ENCODE data around the gene WDR45B. TPM values are rescaled to one million over a fixed set of nuclear protein-coding genes. Genes with fewer than 3 reads are reported as not detected.
A peak's percentile ranks its signal among the peaks of the same experiment; 100 is the strongest.

Gene WDR45B
- total and polyA plus RNA-seq, 5 donors = 37.0 to 49.2 (median 45.2) TPM

DNA sequence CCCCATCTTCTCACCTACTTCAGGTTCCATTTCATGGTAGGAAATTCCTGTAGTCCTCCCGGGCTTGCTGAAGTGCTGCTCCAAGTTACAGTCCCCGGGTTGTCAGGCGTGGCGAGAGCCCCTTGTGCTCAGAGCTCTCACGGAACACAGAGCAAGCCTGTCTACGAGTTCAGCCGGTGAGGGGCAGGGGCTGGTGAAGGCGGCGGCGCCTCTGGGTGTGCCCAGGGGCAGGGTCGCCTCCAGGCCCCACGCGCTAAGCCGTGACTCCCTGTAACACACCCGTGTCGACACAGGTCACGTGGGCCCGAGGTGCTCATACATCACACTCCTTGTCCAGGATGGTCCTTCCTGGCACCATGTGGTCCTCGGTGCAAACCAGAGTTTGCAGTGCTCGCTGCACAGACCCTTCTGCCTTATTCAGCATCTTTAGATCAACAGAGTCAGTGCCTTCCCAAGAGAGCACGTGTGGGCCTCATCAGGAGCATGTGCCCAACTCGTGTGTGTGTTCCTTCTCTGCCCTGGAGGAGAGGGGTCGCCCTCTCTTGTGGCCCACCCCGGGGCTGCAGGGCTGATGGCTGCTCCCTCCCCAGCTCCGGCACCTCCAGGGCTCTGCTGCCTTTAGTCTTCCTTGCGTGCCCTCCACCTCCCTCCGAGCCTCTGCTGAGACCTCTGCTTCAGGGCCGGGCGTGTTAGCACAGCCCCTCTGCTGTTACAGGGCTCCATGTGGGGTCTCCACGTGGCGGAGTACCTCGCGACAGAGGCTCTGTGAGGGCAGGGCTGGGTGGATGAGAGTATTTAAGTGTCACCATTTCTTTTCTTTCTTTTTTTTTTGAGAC lies 51.2 kb downstream of the WDR45B start:
- H3K4me1 ChIP-seq (ENCODE audit: control insufficient read depth, insufficient read depth, low read length) = peaks cover 15% of the 10 kb centered on the region
- intact Hi-C loops (cut with DNase I) = no loop called here
- DNase-seq = peak in 1 of 3 donors; percentile 54

GRCh38 chr17:82596296-82596695 lies 51.9 kb downstream of the WDR45B start:
- Histone ChIP-seq H3K9me3 (ENCODE audit: control insufficient read depth, low read length) (no peaks in the 10 kb centered on the region), H3K4me1 (ENCODE audit: control insufficient read depth, insufficient read depth, low read length) (peaks cover 15% of the 10 kb centered on the region), H3K4me3 (ENCODE audit: low read length) (no peak overlapping the region), H3K27ac (ENCODE audit: low read length) (no peak overlapping the region), H3K27me3 (ENCODE audit: control insufficient read depth, insufficient read depth) (no peaks in the 10 kb centered on the region)
- intact Hi-C loops (cut with DNase I) = no loop called here
- DNase-seq (peak in 1 of 3 donors; percentile 38), ATAC-seq (no peak)
- 85% methylated on average over 16 of the region's 16 CpGs for WGBS

More for the DNA sequence above, 51.2 kb downstream of the WDR45B start:
- H3K27ac ChIP-seq (ENCODE audit: low read length) = no peak overlapping the region
- no peaks in the 10 kb centered on the region for H3K27me3 ChIP-seq (ENCODE audit: control insufficient read depth, insufficient read depth)
- H3K4me3 ChIP-seq (ENCODE audit: low read length) = no peak overlapping the region
- 89% methylated on average over 33 of the region's 33 CpGs for WGBS
- no peaks in the 10 kb centered on the region for H3K9me3 ChIP-seq (ENCODE audit: control insufficient read depth, low read length)
- ATAC-seq = no peak

DNA sequence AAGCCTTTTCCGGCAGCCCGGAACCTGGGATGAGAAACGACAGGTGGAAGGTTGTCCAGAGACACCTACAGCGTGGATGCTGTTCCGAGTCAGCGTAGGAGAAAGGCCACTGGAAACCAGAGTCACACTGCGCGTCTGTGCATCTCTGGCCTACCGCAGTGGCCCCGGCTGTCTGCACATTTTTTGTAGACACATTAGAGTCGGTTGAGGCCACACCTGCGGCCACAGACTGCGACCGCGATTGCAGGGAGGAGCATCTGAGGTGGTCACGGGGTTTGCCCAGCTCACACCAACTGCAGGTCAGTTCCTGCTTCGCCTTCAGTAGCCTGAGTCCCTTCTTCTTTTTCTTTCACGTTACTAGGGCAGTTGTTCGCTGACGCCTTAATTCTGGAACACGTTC lies 52.4 kb downstream of the WDR45B start:
- ATAC-seq = no peak
- Histone ChIP-seq H3K27me3 (ENCODE audit: control insufficient read depth, insufficient read depth) (no peaks in the 10 kb centered on the region), H3K4me3 (ENCODE audit: low read length) (no peak overlapping the region), H3K4me1 (ENCODE audit: control insufficient read depth, insufficient read depth, low read length) (peaks cover 15% of the 10 kb centered on the region), H3K27ac (ENCODE audit: low read length) (no peak overlapping the region), H3K9me3 (ENCODE audit: control insufficient read depth, low read length) (no peaks in the 10 kb centered on the region)
- DNase-seq = peak in 1 of 3 donors; percentile 49
- WGBS = 93% methylated on average over 21 of the region's 21 CpGs
- intact Hi-C loops (cut with DNase I) = no loop called here

DNA sequence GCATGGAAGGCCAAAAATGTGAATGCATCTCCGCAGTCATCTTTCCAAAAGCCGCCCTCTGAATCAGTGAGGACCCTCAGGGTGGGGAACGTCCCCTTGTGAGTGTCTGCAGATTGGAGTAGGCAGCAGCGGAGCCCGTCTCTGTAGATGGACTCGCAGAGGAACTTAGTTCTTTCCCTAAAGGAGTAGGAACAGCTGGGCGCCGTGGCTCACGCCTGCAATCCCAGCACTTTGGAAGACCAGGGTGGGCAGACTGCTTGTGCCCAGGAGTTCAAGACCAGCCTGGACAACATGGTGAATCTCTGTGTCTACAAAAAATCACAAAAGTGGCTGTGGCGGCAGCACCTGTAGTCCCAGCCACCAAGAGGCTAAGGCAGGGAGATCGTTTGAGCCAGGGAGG lies 53.7 kb downstream of the WDR45B start:
- H3K27ac ChIP-seq (ENCODE audit: low read length) = no peak overlapping the region
- ATAC-seq (no peak), DNase-seq (peak in 1 of 3 donors; percentile 21)
- peaks cover 10% of the 10 kb centered on the region for H3K4me1 ChIP-seq (ENCODE audit: control insufficient read depth, insufficient read depth, low read length)
- no peak overlapping the region for H3K4me3 ChIP-seq (ENCODE audit: low read length)
- 94% methylated on average over 11 of the region's 11 CpGs for WGBS
- no peaks in the 10 kb centered on the region for H3K27me3 ChIP-seq (ENCODE audit: control insufficient read depth, insufficient read depth)
- intact Hi-C loops (cut with DNase I) = no loop called here
- H3K9me3 ChIP-seq (ENCODE audit: control insufficient read depth, low read length) = no peaks in the 10 kb centered on the region

- DNase-seq (peak in 1 of 3 donors; percentile 79), ATAC-seq (peak; percentile 5 to 8)
- Histone ChIP-seq H3K4me1 (ENCODE audit: control insufficient read depth, insufficient read depth, low read length) (peaks cover 10% of the 10 kb centered on the region), H3K4me3 (ENCODE audit: low read length) (peak overlapping the region; percentile 37), H3K27ac (ENCODE audit: low read length) (peak overlapping the region; percentile 75), H3K9me3 (ENCODE audit: control insufficient read depth, low read length) (no peaks in the 10 kb centered on the region), H3K27me3 (ENCODE audit: control insufficient read depth, insufficient read depth) (no peaks in the 10 kb centered on the region)
- WGBS = 43% methylated on average over 29 of the region's 29 CpGs
- intact Hi-C loops (cut with DNase I) = no loop called here
These were observed 54.6 kb downstream of the WDR45B start for GRCh38 chr17:82593590-82594087.

DNA sequence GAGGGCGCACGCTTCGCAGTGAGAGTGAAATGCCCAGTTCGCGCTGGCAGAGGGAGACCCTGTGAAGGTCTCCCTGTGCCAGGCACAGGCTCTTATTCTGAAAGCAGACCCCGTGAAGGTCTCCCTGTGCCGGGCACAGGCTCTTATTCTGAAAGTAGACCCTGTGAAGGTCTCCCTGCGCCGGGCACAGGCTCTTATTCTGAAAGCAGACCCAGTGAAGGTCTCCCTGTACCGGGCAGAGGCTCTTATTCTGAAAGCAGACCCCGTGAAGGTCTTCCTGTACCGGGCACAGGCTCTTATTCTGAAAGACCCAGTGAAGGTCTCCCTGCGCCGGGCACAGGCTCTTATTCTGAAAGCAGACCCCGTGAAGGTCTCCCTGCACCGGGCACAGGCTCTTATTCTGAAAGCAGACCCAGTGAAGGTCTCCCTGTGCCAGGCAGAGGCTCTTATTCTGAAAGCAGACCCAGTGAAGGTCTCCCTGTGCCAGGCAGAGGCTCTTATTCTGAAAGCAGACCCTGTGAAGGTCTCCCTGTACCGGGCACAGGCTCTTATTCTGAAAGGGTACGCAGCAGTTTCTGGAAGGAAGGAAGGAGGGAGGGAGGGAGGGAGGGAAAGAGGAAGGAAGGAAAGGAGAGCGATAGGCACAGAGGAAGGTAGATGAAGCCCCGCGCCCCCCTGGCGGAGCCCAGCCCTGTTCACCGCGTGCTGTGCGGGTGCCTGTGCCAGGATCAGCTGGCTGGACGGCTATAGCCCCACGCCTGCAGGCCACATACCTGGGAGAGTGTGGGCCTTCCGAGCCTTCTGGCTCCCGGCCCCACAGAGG lies 55.3 kb downstream of the WDR45B start:
- ATAC-seq (peak; percentile 47 to 56), DNase-seq (peak; percentile 73 to 81 (median 80))
- Histone ChIP-seq H3K27me3 (ENCODE audit: control insufficient read depth, insufficient read depth) (no peaks in the 10 kb centered on the region), H3K4me3 (ENCODE audit: low read length) (peak overlapping the region; percentile 37), H3K27ac (ENCODE audit: low read length) (peak overlapping the region; percentile 75), H3K9me3 (ENCODE audit: control insufficient read depth, low read length) (no peaks in the 10 kb centered on the region), H3K4me1 (ENCODE audit: control insufficient read depth, insufficient read depth, low read length) (peaks cover 10% of the 10 kb centered on the region)
- WGBS = 10% methylated on average over 29 of the region's 29 CpGs
- intact Hi-C loops (cut with DNase I) = no loop called here

- Histone ChIP-seq H3K9me3 (ENCODE audit: control insufficient read depth, low read length) (no peaks in the 10 kb centered on the region), H3K27me3 (ENCODE audit: control insufficient read depth, insufficient read depth) (no peaks in the 10 kb centered on the region), H3K4me1 (ENCODE audit: control insufficient read depth, insufficient read depth, low read length) (peaks cover 10% of the 10 kb centered on the region), H3K4me3 (ENCODE audit: low read length) (no peak overlapping the region), H3K27ac (ENCODE audit: low read length) (peak overlapping the region; percentile 75)
- ATAC-seq (peak; percentile 23 to 26), DNase-seq (peak in 1 of 3 donors; percentile 48)
- intact Hi-C loops (cut with DNase I) = no loop called here
- WGBS = 49% methylated on average over 9 of the region's 9 CpGs
These were observed 55.9 kb downstream of the WDR45B start for GRCh38 chr17:82592289-82592766.

GRCh38 chr17:82590881-82591539 lies 57.2 kb downstream of the WDR45B start:
- H3K4me1 ChIP-seq (ENCODE audit: control insufficient read depth, insufficient read depth, low read length) = peaks cover 10% of the 10 kb centered on the region
- peak; percentile 3 to 12 for ATAC-seq
- 42% methylated on average over 17 of the region's 17 CpGs for WGBS
- H3K4me3 ChIP-seq (ENCODE audit: low read length) = no peak overlapping the region
- H3K27ac ChIP-seq (ENCODE audit: low read length) = peak overlapping the region; percentile 75
- no peaks in the 10 kb centered on the region for H3K27me3 ChIP-seq (ENCODE audit: control insufficient read depth, insufficient read depth)
- intact Hi-C loops (cut with DNase I) = no loop called here
- peak in 1 of 3 donors; percentile 55 for DNase-seq
- no peaks in the 10 kb centered on the region for H3K9me3 ChIP-seq (ENCODE audit: control insufficient read depth, low read length)

GRCh38 chr17:82590216-82590615 lies 58.0 kb downstream of the WDR45B start:
- no peaks in the 10 kb centered on the region for H3K27me3 ChIP-seq (ENCODE audit: control insufficient read depth, insufficient read depth)
- no peaks in the 10 kb centered on the region for H3K9me3 ChIP-seq (ENCODE audit: control insufficient read depth, low read length)
- WGBS = 86% methylated on average over 6 of the region's 6 CpGs
- intact Hi-C loops (cut with DNase I) = no loop called here
- no peak for ATAC-seq
- no peak overlapping the region for H3K27ac ChIP-seq (ENCODE audit: low read length)
- peaks cover 10% of the 10 kb centered on the region for H3K4me1 ChIP-seq (ENCODE audit: control insufficient read depth, insufficient read depth, low read length)
- DNase-seq = peak in 1 of 3 donors; percentile 4
- H3K4me3 ChIP-seq (ENCODE audit: low read length) = no peak overlapping the region

- Histone ChIP-seq H3K4me1 (ENCODE audit: control insufficient read depth, insufficient read depth, low read length) (peaks cover 10% of the 10 kb centered on the region), H3K9me3 (ENCODE audit: control insufficient read depth, low read length) (no peaks in the 10 kb centered on the region), H3K27me3 (ENCODE audit: control insufficient read depth, insufficient read depth) (no peaks in the 10 kb centered on the region), H3K4me3 (ENCODE audit: low read length) (no peak overlapping the region), H3K27ac (ENCODE audit: low read length) (no peak overlapping the region)
- 80% methylated on average over 6 of the region's 6 CpGs for WGBS
- intact Hi-C loops (cut with DNase I) = no loop called here
- ATAC-seq (no peak), DNase-seq (peak in 1 of 3 donors; percentile 2)
These were observed 58.4 kb downstream of the WDR45B start for GRCh38 chr17:82589851-82590180.

Data from right cardiac atrium (tissue), 5 donors.